CD4-positive, alpha-beta T cell (primary cell): ENCODE results near the gene TPRN. TPM values are rescaled to one million over a fixed set of nuclear protein-coding genes. Genes with fewer than 3 reads are reported as not detected.

Experiments used
- ATAC-seq: fragments of 200-7000 bp; cut with Tn5 transposase; one replicate; pipeline ENCODE4 v1.10.0; 2022; ENCODE audit warnings: mild to moderate bottlenecking; ENCODE audit not compliant: poor library complexity
- CTCF ChIA-PET: fragments of 350-600 bp; sonication (Branson Sonifier 250); formaldehyde crosslinking; loops from one replicate; lab custom pipeline; 2021; ENCODE audit warnings: antibody characterized with exemption, inconsistent platforms; lab: Charles Lee
- POLR2A ChIA-PET: fragments of 350-600 bp; sonication (Branson Sonifier 250); formaldehyde crosslinking; loops from one replicate; lab custom pipeline; 2021; ENCODE audit warnings: antibody characterized with exemption, inconsistent platforms; lab: Charles Lee
- DNase-seq, 14 experiments: peaks; one replicate each; pipeline ENCODE4 v3.0.0-alpha.2; 2013 to 2020; ENCODE audit warnings: mixed read lengths in 2 of 14
- H3K27ac ChIP-seq, 2 donors: one replicate each; pipeline versions ENCODE4 v1.5.1 to v1.7.0; 2013; ENCODE audit warnings: low read length in 2 of 2, low read depth in 1 of 2, mild to moderate bottlenecking in 1 of 2
- H3K27me3 ChIP-seq, 2 experiments: 1 replicate in 1 of 2; 2 replicates in 1 of 2; pipeline versions ENCODE4 v1.6.1 to v1.7.0; 2013; ENCODE audit warnings: low read length in 2 of 2, control low read depth in 1 of 2, mild to moderate bottlenecking in 1 of 2, moderate library complexity in 1 of 2; ENCODE audit not compliant: insufficient read depth in 2 of 2, control insufficient read depth in 1 of 2
- H3K36me3 ChIP-seq: one replicate; pipeline ENCODE4 v1.6.1; 2013; ENCODE audit warnings: low read length, control low read depth; ENCODE audit not compliant: insufficient read depth
- H3K4me1 ChIP-seq: one replicate; pipeline ENCODE4 v1.6.1; 2013; ENCODE audit warnings: low read length, control low read depth; ENCODE audit not compliant: insufficient read depth
- H3K4me3 ChIP-seq: one replicate; pipeline ENCODE4 v1.5.1; 2013; ENCODE audit warnings: mild to moderate bottlenecking, low read length, moderate library complexity
- H3K9me3 ChIP-seq, 2 experiments: 1 replicate in 1 of 2; 2 replicates in 1 of 2; pipeline versions ENCODE4 v1.6.1 to v1.7.0; 2013; ENCODE audit warnings: low read length in 2 of 2, mild to moderate bottlenecking in 2 of 2, control low read depth in 1 of 2, moderate library complexity in 1 of 2; ENCODE audit not compliant: control insufficient read depth in 1 of 2, insufficient read depth in 1 of 2
- H3K27ac Mint-ChIP-seq: one replicate; pipeline ENCODE4 v1.8.0; 2020; ENCODE audit warnings: mixed read lengths
- H3K27me3 Mint-ChIP-seq: one replicate; pipeline ENCODE4 v1.8.0; 2021; ENCODE audit warnings: mixed read lengths
- H3K36me3 Mint-ChIP-seq: one replicate; pipeline ENCODE4 v1.8.0; 2021; ENCODE audit warnings: low read depth, mixed read lengths
- H3K4me1 Mint-ChIP-seq: one replicate; pipeline ENCODE4 v1.8.0; 2021; ENCODE audit warnings: low read depth, mixed read lengths
- H3K4me3 Mint-ChIP-seq: one replicate; pipeline ENCODE4 v1.8.0; 2020; ENCODE audit warnings: mild to moderate bottlenecking, mixed read lengths
- H3K9me3 Mint-ChIP-seq: one replicate; pipeline ENCODE4 v1.8.0; 2020; ENCODE audit warnings: mixed read lengths
- CTCF ChIP-seq: fragments of 200-600 bp; IDR thresholded peaks from one replicate; pipeline ENCODE4 v1.8.0; 2022; ENCODE audit warnings: antibody characterized with exemption, mild to moderate bottlenecking
- intact Hi-C, 2 experiments: fragments of 100-400 bp; cut with DNase I in 1 of 2; cut with micrococcal nuclease in 1 of 2; formaldehyde crosslinking; loops; one replicate each; pipeline versions ENCODE4 v1.15.1 to v1.9.0; 2023 to 2025; cut with DNase I, micrococcal nuclease
- total RNA-seq, 174 experiments: library from RNA in 2 of 174; stranded (reverse) in 2 of 174; gene quantifications; one replicate each; pipeline ENCODE4 v1.2.3 and lab custom pipeline; 2021 to 2026

Gene TPRN
- total RNA-seq, 2 experiments from 2014 or later: 6.1 to 8.6 TPM

GRCh38 chr9:137245450-137246421, 45.2 kb upstream of the TPRN start:
- peak overlapping the region; percentile 4 for H3K4me3 Mint-ChIP-seq
- intact Hi-C loops: no loop called here
- no peaks in the 10 kb centered on the region for H3K9me3 Mint-ChIP-seq
- Histone ChIP-seq H3K4me3 (no peak overlapping the region), H3K36me3 (peaks cover 21% of the 10 kb centered on the region), H3K27me3 (no peaks in the 10 kb centered on the region), H3K4me1 (peaks cover 21% of the 10 kb centered on the region), H3K9me3 (no peaks in the 10 kb centered on the region), H3K27ac (no peak overlapping the region)
- no peak for TF ChIP-seq CTCF
- ATAC-seq (no peak), DNase-seq (peak in 1 of 14 experiments; percentile 6)
- H3K27me3 Mint-ChIP-seq: no peaks in the 10 kb centered on the region
- ChIA-PET POLR2A (no interaction called here), CTCF (interaction anchor here (1.8 kb wide), 1 partner anchor 9 kb away, joined by 4 read pairs; no protein-coding TSS in a partner anchor)
- peaks cover 22% of the 10 kb centered on the region for H3K36me3 Mint-ChIP-seq
- peaks cover 12% of the 10 kb centered on the region for H3K4me1 Mint-ChIP-seq
- no peak overlapping the region for H3K27ac Mint-ChIP-seq

DNA sequence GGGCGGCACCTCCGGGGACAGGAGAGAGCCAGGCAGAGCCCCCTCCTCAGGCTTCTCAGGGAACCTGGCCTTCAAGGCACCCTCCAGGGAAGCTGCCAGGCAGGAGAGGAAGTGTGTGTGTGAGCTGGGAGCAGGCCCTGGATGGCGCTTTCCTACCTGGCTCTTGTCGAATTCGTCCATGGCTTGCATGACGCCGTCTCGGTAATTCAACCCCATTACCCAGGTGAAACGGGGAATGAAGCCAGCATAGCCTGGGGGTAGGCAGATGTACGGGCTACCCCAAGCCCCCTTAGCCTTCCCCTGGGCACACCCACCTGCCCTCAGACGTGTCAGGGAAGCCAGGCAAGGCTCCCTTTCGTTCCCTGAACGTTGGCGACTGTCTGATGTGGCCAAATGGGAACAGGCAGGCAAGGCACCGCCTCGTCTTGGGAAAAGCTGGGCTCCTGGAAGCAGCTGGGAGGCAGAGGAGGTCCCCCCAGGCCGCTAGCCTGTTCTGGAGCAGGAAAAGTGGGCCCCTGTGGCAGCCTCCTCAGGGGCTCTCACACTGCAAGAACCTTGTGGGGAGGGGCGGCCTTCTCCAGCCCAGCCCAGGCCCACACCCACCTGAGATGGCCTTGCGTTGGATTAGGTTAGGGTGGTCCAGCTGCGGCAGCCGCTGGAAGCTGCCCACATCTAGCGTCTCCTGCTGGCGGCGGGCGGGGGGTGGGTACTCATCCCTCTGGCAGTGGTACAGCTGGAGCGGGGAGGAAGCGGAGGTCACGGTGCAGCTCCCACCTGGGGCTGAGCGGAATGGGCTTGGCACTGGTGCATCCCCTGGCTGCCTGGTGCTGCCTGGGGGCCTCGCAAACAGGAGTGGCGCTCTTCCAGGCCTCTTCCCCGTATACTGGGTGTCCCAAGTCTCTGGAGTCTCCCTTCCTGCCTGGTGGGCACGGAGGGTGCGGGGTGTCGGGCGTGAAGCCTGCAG, 44.2 kb upstream of the TPRN start:
- H3K4me3 Mint-ChIP-seq: peak overlapping the region; percentile 85

More for the DNA sequence above, 44.2 kb upstream of the TPRN start:
- no peaks in the 10 kb centered on the region for H3K27me3 Mint-ChIP-seq
- no peak for ATAC-seq
- no peaks in the 10 kb centered on the region for H3K27me3 ChIP-seq
- POLR2A ChIA-PET: interaction anchor here (3.3 kb wide), 1 partner anchor 9 kb away, joined by 27 read pairs; the partner anchor contains the start of gene NELFB
- no peak overlapping the region for H3K27ac ChIP-seq
- H3K4me1 Mint-ChIP-seq: peaks cover 12% of the 10 kb centered on the region
- H3K9me3 ChIP-seq: no peaks in the 10 kb centered on the region
- H3K4me3 ChIP-seq: no peak overlapping the region
- TF ChIP-seq CTCF: no peak
- H3K36me3 Mint-ChIP-seq: peaks cover 22% of the 10 kb centered on the region
- CTCF ChIA-PET: interaction anchor here (1.8 kb wide), 1 partner anchor 8 kb away, joined by 4 read pairs; no protein-coding TSS in a partner anchor
- peaks cover 21% of the 10 kb centered on the region for H3K36me3 ChIP-seq
- peaks cover 28% of the 10 kb centered on the region for H3K4me1 ChIP-seq
- H3K9me3 Mint-ChIP-seq: no peaks in the 10 kb centered on the region
- DNase-seq: peak in 1 of 14 experiments; percentile 5
- intact Hi-C loops: no loop called here
- H3K27ac Mint-ChIP-seq: peak overlapping the region; percentile 89
